IMR-90 (cell line): Measurements from ENCODE around the gene KCNH2. TPM values are rescaled to one million over a fixed set of nuclear protein-coding genes. Genes with fewer than 3 reads are reported as not detected.

Experiments used
- ATAC-seq: fragments of 200-7000 bp; cut with Tn5 transposase; 2 replicates; pipeline ENCODE4 v1.9.1; 2020; ENCODE audit warnings: low read depth, mild to moderate bottlenecking, moderate library complexity
- BruUV-seq: library from RNA; stranded (reverse); fragments of 400-500 nt; replicated peaks from 2 replicates; lab custom pipeline; 2021; lab: Mats Ljungman, UMichigan
- CTCF ChIA-PET: fragments of 300-600 bp; formaldehyde crosslinking; extraction: SDS; loops from one replicate; lab custom pipeline; 2021; ENCODE audit warnings: antibody characterized with exemption; lab: Yijun Ruan, JAX
- POLR2A ChIA-PET: fragments of 300-600 bp; sonication (Branson Sonifier 250); formaldehyde crosslinking; loops from one replicate; lab custom pipeline; 2022; ENCODE audit warnings: antibody characterized with exemption; ENCODE audit not compliant: unreplicated experiment; lab: Charles Lee
- DNase-seq: peaks from one replicate; pipeline ENCODE4 v3.0.0; 2013
- H2AFZ ChIP-seq: replicated peaks from 2 replicates; pipeline ENCODE3; 2013; ENCODE audit warnings: low read length, mild to moderate bottlenecking; ENCODE audit not compliant: poor library complexity
- H2AK5ac ChIP-seq: 2 replicates; pipeline ENCODE4 v1.6.1; 2013; ENCODE audit warnings: low read depth, low read length, inconsistent platforms
- H2AK9ac ChIP-seq: replicated peaks from 2 replicates; pipeline ENCODE3; 2013; ENCODE audit warnings: mild to moderate bottlenecking, low read depth, low read length, moderate library complexity; ENCODE audit not compliant: poor library complexity
- H2BK120ac ChIP-seq: 2 replicates; pipeline ENCODE4 v1.6.1; 2013; ENCODE audit warnings: low read depth, low read length, inconsistent platforms
- H2BK15ac ChIP-seq: 3 replicates; pipeline ENCODE4 v1.6.1; 2013; ENCODE audit warnings: low read depth, low read length, inconsistent platforms
- H2BK20ac ChIP-seq: 2 replicates; pipeline ENCODE4 v1.6.1; 2013; ENCODE audit warnings: low read depth, mild to moderate bottlenecking, inconsistent platforms, low read length, moderate library complexity
- H2BK5ac ChIP-seq: 2 replicates; pipeline ENCODE4 v1.6.1; 2013; ENCODE audit warnings: mild to moderate bottlenecking, low read depth, low read length, inconsistent platforms; ENCODE audit not compliant: poor library complexity, severe bottlenecking
- H3K14ac ChIP-seq: replicated peaks from 2 replicates; pipeline ENCODE4 v1.6.1; 2013; ENCODE audit warnings: low read depth, low read length, inconsistent platforms
- H3K18ac ChIP-seq: 2 replicates; pipeline ENCODE4 v1.6.1; 2013; ENCODE audit warnings: low read depth, low read length, control low read depth
- H3K23ac ChIP-seq: 2 replicates; pipeline ENCODE4 v1.6.1; 2013; ENCODE audit warnings: low read depth, low read length, inconsistent platforms
- H3K27ac ChIP-seq: 2 replicates; pipeline ENCODE4 v1.5.1; 2013; ENCODE audit warnings: mild to moderate bottlenecking, control low read depth, low read length; ENCODE audit not compliant: insufficient read depth
- H3K27me3 ChIP-seq: 2 replicates; pipeline ENCODE4 v1.6.1; 2013; ENCODE audit warnings: low read length; ENCODE audit not compliant: control insufficient read depth, insufficient read depth
- H3K36me3 ChIP-seq: 2 replicates; pipeline ENCODE4 v1.6.1; 2013; ENCODE audit warnings: low read length, mixed read lengths; ENCODE audit not compliant: control insufficient read depth, insufficient read depth
- H3K4ac ChIP-seq: 2 replicates; pipeline ENCODE4 v1.6.1; 2013; ENCODE audit warnings: low read depth, low read length, inconsistent platforms
- H3K4me1 ChIP-seq: 2 replicates; pipeline ENCODE4 v1.6.1; 2013; ENCODE audit warnings: low read length, mixed read lengths; ENCODE audit not compliant: control insufficient read depth, insufficient read depth
- H3K4me2 ChIP-seq: 2 replicates; pipeline ENCODE4 v1.6.1; 2013; ENCODE audit warnings: low read depth, mild to moderate bottlenecking, control low read depth, low read length, moderate library complexity
- H3K4me3 ChIP-seq: 2 replicates; pipeline ENCODE4 v1.5.1; 2013; ENCODE audit warnings: low read depth, mild to moderate bottlenecking, control low read depth, low read length, moderate library complexity; ENCODE audit not compliant: insufficient read depth
- H3K56ac ChIP-seq: 2 replicates; pipeline ENCODE4 v1.6.1; 2013; ENCODE audit warnings: low read length, inconsistent platforms; ENCODE audit not compliant: insufficient read depth; ENCODE audit errors: extremely low read depth
- H3K79me1 ChIP-seq, 2 experiments: 2 replicates each; pipeline ENCODE4 v1.6.1; 2013; ENCODE audit warnings: low read length in 2 of 2, inconsistent platforms in 1 of 2, low read depth in 1 of 2
- H3K9ac ChIP-seq: 2 replicates; pipeline ENCODE4 v1.6.1; 2013; ENCODE audit warnings: low read depth, low read length, control low read depth
- H3K9me1 ChIP-seq: 2 replicates; pipeline ENCODE4 v1.6.1; 2013; ENCODE audit warnings: low read length, inconsistent platforms; ENCODE audit not compliant: insufficient read depth
- H3K9me3 ChIP-seq: 2 replicates; pipeline ENCODE4 v1.6.1; 2013; ENCODE audit warnings: low read length; ENCODE audit not compliant: control insufficient read depth, insufficient read depth
- H4K20me1 ChIP-seq: 2 replicates; pipeline ENCODE4 v1.6.1; 2013; ENCODE audit warnings: low read length, inconsistent platforms; ENCODE audit not compliant: insufficient read depth
- H4K5ac ChIP-seq: 2 replicates; pipeline ENCODE4 v1.6.1; 2013; ENCODE audit warnings: mild to moderate bottlenecking, low read depth, low read length, control low read depth
- H4K8ac ChIP-seq, 2 experiments: 2 replicates each; pipeline ENCODE4 v1.6.1; 2013; ENCODE audit warnings: low read depth in 2 of 2, low read length in 2 of 2, control low read depth in 1 of 2, inconsistent platforms in 1 of 2
- H4K91ac ChIP-seq: 2 replicates; pipeline ENCODE4 v1.6.1; 2013; ENCODE audit warnings: low read depth, low read length, inconsistent platforms; ENCODE audit not compliant: insufficient read depth
- BHLHE40 ChIP-seq: fragments of 150-350 bp; IDR thresholded peaks from 2 replicates; pipeline ENCODE4 v1.6.1; 2016; ENCODE audit warnings: mild to moderate bottlenecking, low read depth, low read length
- CEBPB ChIP-seq: IDR thresholded peaks from 2 replicates; pipeline ENCODE4 v1.6.1; 2012; ENCODE audit warnings: low read depth, low read length, improper control_type of control experiment
- CHD1 ChIP-seq: IDR thresholded peaks from 2 replicates; pipeline ENCODE4 v1.6.1; 2012; ENCODE audit warnings: low read depth, low read length, improper control_type of control experiment
- ELK1 ChIP-seq: fragments of 150-350 bp; IDR thresholded peaks from 2 replicates; pipeline ENCODE4 v1.6.1; 2016; ENCODE audit warnings: low read depth, mild to moderate bottlenecking, low read length, moderate library complexity, borderline replicate concordance
- FOS ChIP-seq: fragments of 150-350 bp; IDR thresholded peaks from 2 replicates; pipeline ENCODE4 v1.6.1; 2016; ENCODE audit warnings: low read depth, low read length
- MAFK ChIP-seq: IDR thresholded peaks from 2 replicates; pipeline ENCODE4 v1.6.1; 2012; ENCODE audit warnings: low read depth, low read length, improper control_type of control experiment
- MAZ ChIP-seq: IDR thresholded peaks from 2 replicates; pipeline ENCODE4 v1.6.1; 2012; ENCODE audit warnings: low read depth, mild to moderate bottlenecking, low read length, improper control_type of control experiment, moderate library complexity, borderline replicate concordance
- MXI1 ChIP-seq: IDR thresholded peaks from 2 replicates; pipeline ENCODE4 v1.6.1; 2012; ENCODE audit warnings: low read depth, mild to moderate bottlenecking, low read length, moderate library complexity, borderline replicate concordance
- NFE2L2 ChIP-seq: fragments of 150-350 bp; IDR thresholded peaks from 2 replicates; pipeline ENCODE4 v1.6.1; 2016; ENCODE audit warnings: low read depth, mild to moderate bottlenecking, low read length
- POLR2A ChIP-seq: IDR thresholded peaks from 2 replicates; pipeline ENCODE4 v1.6.1; 2012; ENCODE audit warnings: mild to moderate bottlenecking, low read depth, low read length
- RAD21 ChIP-seq: IDR thresholded peaks from 2 replicates; pipeline ENCODE4 v1.6.1; 2012; ENCODE audit warnings: low read length, improper control_type of control experiment
- RCOR1 ChIP-seq: IDR thresholded peaks from 2 replicates; pipeline ENCODE4 v1.6.1; 2012; ENCODE audit warnings: mild to moderate bottlenecking, low read length, improper control_type of control experiment; ENCODE audit not compliant: insufficient replicate concordance
- RFX5 ChIP-seq: IDR thresholded peaks from 2 replicates; pipeline ENCODE4 v1.8.0; 2012; ENCODE audit warnings: low read depth, mild to moderate bottlenecking, low read length, moderate library complexity
- SMC3 ChIP-seq: fragments of 150-350 bp; IDR thresholded peaks from 2 replicates; pipeline ENCODE4 v1.6.1; 2016; ENCODE audit warnings: low read depth, mild to moderate bottlenecking, antibody characterized with exemption, low read length, moderate library complexity
- USF2 ChIP-seq: fragments of 150-350 bp; IDR thresholded peaks from 2 replicates; pipeline ENCODE4 v1.6.1; 2017; ENCODE audit warnings: mild to moderate bottlenecking, antibody characterized with exemption, low read length, low read depth
- WGBS, 2 experiments: methylation state at CpG; one replicate each; pipeline versions ENCODE4 v1.1.5 to v1.1.7; 2013; ENCODE audit warnings: missing lambda C conversion rate in 2 of 2; ENCODE audit not compliant: insufficient read length in 1 of 2; ENCODE audit errors: extremely low coverage in 2 of 2; 5-methylcytosine and 5-hydroxymethylcytosine counted together
- dilution Hi-C: fragments of 300-500 bp; cut with HindIII; formaldehyde crosslinking; loops from one replicate; pipeline ENCODE4 v1.14.3; 2018; ENCODE audit warnings: low sequenced_read_pairs; ENCODE audit not compliant: unreplicated experiment
- in situ Hi-C: fragments of 300-500 bp; cut with MboI; formaldehyde crosslinking; loops from 3 replicates; pipeline ENCODE4 v1.14.3; 2019; ENCODE audit warnings: low sequenced_read_pairs, inconsistent platforms, mixed read lengths
- intact Hi-C: fragments of 100-400 bp; cut with micrococcal nuclease; formaldehyde crosslinking; loops from 2 replicates; pipeline ENCODE4 v1.10.0; 2022
- polyA plus RNA-seq, 3 experiments: library from polyadenylated mRNA; depleted of rRNA; stranded (reverse); fragments of >200 nt; gene quantifications; 2 replicates each; pipeline ENCODE4 v1.2.3, GENCODE V29; 2012; ENCODE audit warnings: low replicate concordance in 1 of 3
- total RNA-seq: library from RNA; depleted of rRNA; stranded (reverse); fragments of >200 nt; gene quantifications from 2 replicates; pipeline ENCODE4 v1.2.3, GENCODE V29; 2012
- TF ChIP-seq, protein P1 (sequence below): conservative IDR thresholded peaks from 2 replicates; pipeline ENCODE4 v1.5.1; 2012; ENCODE audit warnings: mild to moderate bottlenecking, low read depth, low read length, improper control_type of control experiment

Gene KCNH2
- total and polyA plus RNA-seq, 2 of the 4 experiments (the other 2 are of a cell fraction) = 0.90 to 2.1 TPM

DNA sequence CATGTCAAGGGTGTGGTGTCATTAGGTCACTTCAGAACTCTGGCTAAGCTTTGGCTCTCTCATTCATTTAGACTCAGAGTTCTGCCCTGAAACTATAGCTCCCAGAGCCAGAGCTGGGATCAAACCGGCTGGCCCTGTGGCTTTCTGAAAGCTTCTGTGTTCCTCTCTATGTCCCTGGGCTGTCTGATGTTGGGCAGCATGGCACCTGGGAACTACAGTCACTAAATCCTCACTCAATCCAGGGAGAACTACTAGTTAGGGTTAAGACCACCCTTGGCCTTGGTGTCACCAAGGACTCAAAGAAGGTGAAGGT lies 32.9 kb upstream of the KCNH2 start:
- DNase-seq (no peak), ATAC-seq (no peak)
- no peaks in the 10 kb centered on the region for H3K79me1 ChIP-seq
- dilution Hi-C loops = no loop called here
- 0 out of 2 replicates have a peak overlapping the region, but pooled peaks have one; percentile 33 for H3K23ac ChIP-seq
- H3K14ac ChIP-seq = no peak overlapping the region
- no peaks in the 10 kb centered on the region for H3K9me3 ChIP-seq
- in situ Hi-C loops = no loop called here
- CTCF ChIA-PET = interaction anchor here (1.1 kb wide), 1 partner anchor 17 kb away, joined by 3 read pairs; the partner anchor contains the start of gene ABCB8
- H3K56ac ChIP-seq = no peak overlapping the region
- no peak overlapping the region; the same call in 1 of the 2 replicates for H4K5ac ChIP-seq
- H2BK20ac ChIP-seq = no peak overlapping the region
- no peak overlapping the region for H3K18ac ChIP-seq
- peaks cover 9% of the 10 kb centered on the region; the same call in 1 of the 2 replicates for H3K4me1 ChIP-seq
- no peak overlapping the region for H4K8ac ChIP-seq
- BruUV-seq = no TSS peak
- H3K4me3 ChIP-seq = no peak overlapping the region
- POLR2A ChIA-PET = no interaction called here
- no peaks in the 10 kb centered on the region for H4K20me1 ChIP-seq
- no peaks in the 10 kb centered on the region for H3K36me3 ChIP-seq
- no peak overlapping the region for H3K9ac ChIP-seq
- H2BK5ac ChIP-seq = no peak overlapping the region
- no peak overlapping the region for H3K4ac ChIP-seq
- H3K4me2 ChIP-seq = no peak overlapping the region
- TF ChIP-seq POLR2A (no peak), ELK1 (no peak), SMC3 (no peak), CEBPB (no peak), RCOR1 (no peak), RFX5 (no peak), FOS (no peak), MXI1 (no peak), CHD1 (no peak), BHLHE40 (no peak), USF2 (no peak), NFE2L2 (no peak), RAD21 (no peak), MAZ (no peak), MAFK (no peak)
- TF ChIP-seq, protein P1, sequence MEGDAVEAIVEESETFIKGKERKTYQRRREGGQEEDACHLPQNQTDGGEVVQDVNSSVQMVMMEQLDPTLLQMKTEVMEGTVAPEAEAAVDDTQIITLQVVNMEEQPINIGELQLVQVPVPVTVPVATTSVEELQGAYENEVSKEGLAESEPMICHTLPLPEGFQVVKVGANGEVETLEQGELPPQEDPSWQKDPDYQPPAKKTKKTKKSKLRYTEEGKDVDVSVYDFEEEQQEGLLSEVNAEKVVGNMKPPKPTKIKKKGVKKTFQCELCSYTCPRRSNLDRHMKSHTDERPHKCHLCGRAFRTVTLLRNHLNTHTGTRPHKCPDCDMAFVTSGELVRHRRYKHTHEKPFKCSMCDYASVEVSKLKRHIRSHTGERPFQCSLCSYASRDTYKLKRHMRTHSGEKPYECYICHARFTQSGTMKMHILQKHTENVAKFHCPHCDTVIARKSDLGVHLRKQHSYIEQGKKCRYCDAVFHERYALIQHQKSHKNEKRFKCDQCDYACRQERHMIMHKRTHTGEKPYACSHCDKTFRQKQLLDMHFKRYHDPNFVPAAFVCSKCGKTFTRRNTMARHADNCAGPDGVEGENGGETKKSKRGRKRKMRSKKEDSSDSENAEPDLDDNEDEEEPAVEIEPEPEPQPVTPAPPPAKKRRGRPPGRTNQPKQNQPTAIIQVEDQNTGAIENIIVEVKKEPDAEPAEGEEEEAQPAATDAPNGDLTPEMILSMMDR = no peak
- H3K27ac ChIP-seq = no peak overlapping the region
- H2BK15ac ChIP-seq = 0 out of 3 replicates have a peak overlapping the region, but pooled peaks have one; percentile 15
- H2BK120ac ChIP-seq = no peak overlapping the region
- no peak overlapping the region for H2AK5ac ChIP-seq
- no peak overlapping the region for H4K91ac ChIP-seq
- WGBS, 2 experiments = no CpG with 5 or more reads among the region's 1 CpG
- intact Hi-C loops = loop anchor here (5.0 kb wide), 1 partner anchor 101 kb away; no protein-coding TSS in a partner anchor
- peak overlapping the region; percentile 9 for H2AK9ac ChIP-seq
- peaks cover 13% of the 10 kb centered on the region; the same call in 1 of the 2 replicates for H3K27me3 ChIP-seq
- no peaks in the 10 kb centered on the region for H3K9me1 ChIP-seq
- no peak overlapping the region for H2AFZ ChIP-seq
